Measurements from ENCODE around the gene UBE2QL1. TPM values are rescaled to one million over a fixed set of nuclear protein-coding genes. Genes with fewer than 3 reads are reported as not detected.

Gene UBE2QL1
- total and polyA plus RNA-seq, 2 donors (not counting 1 experiment from before 2014, with no cell fraction given): 0.33 to 1.7 TPM

DNA sequence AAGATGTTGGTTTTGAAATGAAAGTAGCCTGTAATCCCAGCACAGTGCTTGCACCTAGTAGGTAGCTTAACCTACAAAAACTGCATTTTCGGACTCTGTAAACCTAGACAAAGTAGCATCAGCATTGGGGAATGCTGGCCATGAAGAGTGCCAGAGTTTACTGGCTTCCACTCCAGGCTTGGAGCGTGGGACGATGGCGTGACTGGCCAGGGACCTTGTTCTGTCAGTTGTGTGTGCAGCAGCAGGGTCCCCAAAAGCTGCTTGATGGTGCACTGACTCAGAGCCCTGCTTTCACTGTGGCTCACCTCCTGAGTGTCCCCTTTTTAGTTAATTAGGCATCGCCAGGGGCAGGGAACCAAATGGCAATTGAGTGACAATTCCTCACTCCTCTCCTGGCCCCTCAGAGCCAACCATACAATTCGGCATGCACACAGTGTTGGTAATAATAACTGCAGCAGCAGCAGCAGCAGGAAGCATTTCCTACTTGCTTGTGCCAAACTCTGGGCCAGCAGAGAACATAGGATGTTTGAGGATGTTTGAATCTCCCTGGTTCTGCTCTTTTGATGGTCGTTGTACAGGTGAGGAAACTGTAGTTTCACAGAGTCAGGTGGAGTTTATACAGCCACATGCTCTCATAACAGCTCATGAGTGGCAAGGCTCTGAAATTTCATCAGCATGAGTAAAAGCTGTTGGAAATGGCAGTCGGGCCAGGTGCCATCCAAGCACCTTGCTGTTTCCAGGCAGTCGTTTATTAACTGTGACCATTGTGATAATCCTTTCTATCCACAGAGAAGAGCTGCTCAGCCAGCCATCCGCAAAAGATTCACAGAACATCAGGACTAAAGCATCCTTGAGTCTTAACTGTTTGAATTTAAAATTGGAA is 4.2 kb downstream of the UBE2QL1 start:
- TF ChIP-seq EZH2 (IDR thresholded peaks at IDR 0.05; ENCODE audit: borderline replicate concordance, insufficient read depth, low read depth, low read length, poor library complexity, severe bottlenecking): no peak
- TF ChIP-seq CTCF (IDR thresholded peaks at IDR 0.05): no peak
- ATAC-seq (ENCODE audit: low read depth): no peak
- H2AFZ ChIP-seq (ENCODE audit: insufficient read depth, low read depth, low read length, poor library complexity, severe bottlenecking): no peak overlapping the region
- no peak overlapping the region for H3K4me2 ChIP-seq (replicated peaks; ENCODE audit: low read depth, low read length, poor library complexity, severe bottlenecking)
- no peak for DNase-seq
- Mint-ChIP-seq H3K27me3 (peaks cover 70% of the 10 kb centered on the region), H3K4me1 (peaks cover 14% of the 10 kb centered on the region), H3K27ac (no peak overlapping the region), H3K9me3 (ENCODE audit: insufficient read depth) (no peaks in the 10 kb centered on the region), H3K4me3 (no peak overlapping the region)
- no peaks in the 10 kb centered on the region for H3K79me2 ChIP-seq (ENCODE audit: control insufficient read depth, insufficient read depth, low read length)
- H3K36me3 ChIP-seq (replicated peaks in 1 of 2; ENCODE audit: control extremely low read depth in 1 of 2, control insufficient read depth in 1 of 2, extremely low read depth in 1 of 2, insufficient read depth in 2 of 2, low read length in 1 of 2): no peaks in the 10 kb centered on the region
- H3K27me3 ChIP-seq (replicated peaks in 1 of 4; ENCODE audit: control extremely low read depth in 1 of 4, control insufficient read depth in 3 of 4, insufficient read depth in 4 of 4, low read length in 3 of 4): peaks cover 0 to 43% (median 20%) of the 10 kb centered on the region in 4 experiments
- H3K4me3 ChIP-seq (ENCODE audit: control extremely low read depth in 1 of 5, extremely low read depth in 1 of 5, insufficient read depth in 1 of 5, low read depth in 2 of 5, low read length in 4 of 5): no peak overlapping the region
- no peak overlapping the region for H3K9ac ChIP-seq (ENCODE audit: low read length)
- ChIA-PET POLR2A (no interaction called here), CTCF (no interaction called here)
- peaks cover 0 to 3% (median 0%) of the 10 kb centered on the region in 3 donors for H3K9me3 ChIP-seq (ENCODE audit: control extremely low read depth in 1 of 3, control insufficient read depth in 2 of 3, insufficient read depth in 1 of 3, low read length in 2 of 3)
- WGBS (ENCODE audit: insufficient coverage): 97% methylated on average over 9 of the region's 10 CpGs
- peaks cover 10 to 14% of the 10 kb centered on the region in 2 donors for H3K4me1 ChIP-seq (ENCODE audit: control insufficient read depth in 2 of 2, insufficient read depth in 2 of 2, low read length in 2 of 2)
- intact Hi-C loops (cut with micrococcal nuclease): no loop called here
- H3K27ac ChIP-seq (ENCODE audit: low read length in 2 of 2): no peak overlapping the region
- no peaks in the 10 kb centered on the region for H4K20me1 ChIP-seq (ENCODE audit: control insufficient read depth, insufficient read depth, low read length, poor library complexity, severe bottlenecking)

DNA sequence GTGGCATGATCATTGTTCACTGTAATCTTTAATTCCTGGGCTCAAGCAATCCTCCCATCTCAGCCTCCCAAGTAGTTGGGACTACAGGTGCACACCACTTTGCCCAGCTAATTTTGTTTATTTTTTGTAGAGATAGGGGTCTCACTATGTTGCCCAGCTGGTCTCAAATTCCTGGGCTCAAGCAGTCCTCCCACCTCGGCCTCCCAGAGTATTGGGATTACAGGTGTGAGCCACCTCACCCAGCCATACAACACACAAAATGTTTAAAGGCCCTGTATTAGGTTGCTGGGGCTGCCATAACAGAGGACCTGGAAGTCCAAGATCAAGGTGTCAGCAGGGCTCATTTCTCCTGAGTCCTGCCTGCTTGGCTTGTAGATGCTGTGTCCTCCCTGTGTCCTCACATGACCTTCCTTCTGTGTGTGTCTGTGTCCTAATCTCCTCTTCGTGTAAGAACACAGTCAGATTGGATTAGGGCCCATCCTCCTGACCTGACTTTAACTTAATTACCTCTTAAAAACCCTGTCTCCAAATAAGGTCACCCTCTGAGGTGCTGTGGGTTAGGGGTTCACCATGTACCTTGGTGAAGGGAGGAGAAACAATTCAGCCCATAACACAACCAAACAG is 5.4 kb downstream of the UBE2QL1 start:
- Mint-ChIP-seq H3K4me1 (peaks cover 12% of the 10 kb centered on the region), H3K27me3 (peaks cover 70% of the 10 kb centered on the region), H3K4me3 (no peak overlapping the region), H3K9me3 (ENCODE audit: insufficient read depth) (no peaks in the 10 kb centered on the region), H3K27ac (no peak overlapping the region)
- POLR2A ChIA-PET: no interaction called here
- no peak overlapping the region for H3K27ac ChIP-seq (ENCODE audit: low read length in 2 of 2)
- intact Hi-C loops (cut with micrococcal nuclease): no loop called here
- CTCF ChIA-PET: no interaction called here
- no peaks in the 10 kb centered on the region for H4K20me1 ChIP-seq (ENCODE audit: control insufficient read depth, insufficient read depth, low read length, poor library complexity, severe bottlenecking)
- H2AFZ ChIP-seq (ENCODE audit: insufficient read depth, low read depth, low read length, poor library complexity, severe bottlenecking): no peak overlapping the region
- H3K9me3 ChIP-seq (ENCODE audit: control extremely low read depth in 1 of 3, control insufficient read depth in 2 of 3, insufficient read depth in 1 of 3, low read length in 2 of 3): peaks cover 0 to under 1% (median 0%) of the 10 kb centered on the region in 3 donors
- peaks cover 7 to 12% of the 10 kb centered on the region in 2 donors for H3K4me1 ChIP-seq (ENCODE audit: control insufficient read depth in 2 of 2, insufficient read depth in 2 of 2, low read length in 2 of 2)
- TF ChIP-seq EZH2 (IDR thresholded peaks at IDR 0.05; ENCODE audit: borderline replicate concordance, insufficient read depth, low read depth, low read length, poor library complexity, severe bottlenecking): no peak
- TF ChIP-seq CTCF (IDR thresholded peaks at IDR 0.05): no peak
- H3K36me3 ChIP-seq (replicated peaks in 1 of 2; ENCODE audit: control extremely low read depth in 1 of 2, control insufficient read depth in 1 of 2, extremely low read depth in 1 of 2, insufficient read depth in 2 of 2, low read length in 1 of 2): no peaks in the 10 kb centered on the region
- H3K79me2 ChIP-seq (ENCODE audit: control insufficient read depth, insufficient read depth, low read length): no peaks in the 10 kb centered on the region
- ATAC-seq (ENCODE audit: low read depth) (no peak), DNase-seq (no peak)
- H3K4me2 ChIP-seq (replicated peaks; ENCODE audit: low read depth, low read length, poor library complexity, severe bottlenecking): no peak overlapping the region
- H3K4me3 ChIP-seq (ENCODE audit: control extremely low read depth in 1 of 5, extremely low read depth in 1 of 5, insufficient read depth in 1 of 5, low read depth in 2 of 5, low read length in 4 of 5): no peak overlapping the region
- H3K9ac ChIP-seq (ENCODE audit: low read length): no peak overlapping the region
- H3K27me3 ChIP-seq (replicated peaks in 1 of 4; ENCODE audit: control extremely low read depth in 1 of 4, control insufficient read depth in 3 of 4, insufficient read depth in 4 of 4, low read length in 3 of 4): peaks cover 0 to 33% (median 20%) of the 10 kb centered on the region in 4 experiments
- WGBS (ENCODE audit: insufficient coverage): no CpG with 5 or more reads among the region's 2 CpGs
